HS-27A (cell line): ENCODE measurements around the gene MAPK1.
"Not testable (repeated sequence)": the region's sequence is repeated elsewhere in the genome, so short reads cannot be mapped to it uniquely, and the experiment has no call there.

Experiments
- DNase-seq: peaks from one replicate; pipeline ENCODE4 v3.0.0-alpha.2; 2012; ENCODE audit warnings: low read depth, missing footprints

Gene MAPK1

GRCh38 chr22:21725956-21726649 is 141.3 kb downstream of the MAPK1 start:
- DNase-seq = no peak

GRCh38 chr22:21724496-21724895 is 142.9 kb downstream of the MAPK1 start:
- not testable (repeated sequence) for DNase-seq

GRCh38 chr22:21721195-21721852 is 146.1 kb downstream of the MAPK1 start:
- not testable (repeated sequence) for DNase-seq

- not testable (repeated sequence) for DNase-seq
Measured at GRCh38 chr22:21720191-21720859, 147.1 kb downstream of the MAPK1 start.

GRCh38 chr22:21719024-21719423 is 148.4 kb downstream of the MAPK1 start:
- DNase-seq = no peak

- DNase-seq = no peak
Measured at GRCh38 chr22:21718499-21718898, 148.9 kb downstream of the MAPK1 start.

- DNase-seq = not testable (repeated sequence)
Measured at GRCh38 chr22:21716395-21717122, 150.9 kb downstream of the MAPK1 start.

- DNase-seq = no peak
Measured at GRCh38 chr22:21714786-21715185, 152.7 kb downstream of the MAPK1 start.

- DNase-seq = no peak
Measured at GRCh38 chr22:21714059-21714770, 153.2 kb downstream of the MAPK1 start.

GRCh38 chr22:21713428-21714058 is 153.9 kb downstream of the MAPK1 start:
- no peak for DNase-seq

- peak; percentile 57 for DNase-seq
Measured at GRCh38 chr22:21712751-21713427, 154.6 kb downstream of the MAPK1 start.

GRCh38 chr22:21711851-21712250 is 155.6 kb downstream of the MAPK1 start:
- DNase-seq = no peak

GRCh38 chr22:21710156-21710555 is 157.3 kb downstream of the MAPK1 start:
- no peak for DNase-seq

- DNase-seq = no peak
Measured at GRCh38 chr22:21709688-21710087, 157.8 kb downstream of the MAPK1 start.

- no peak for DNase-seq
Measured at GRCh38 chr22:21708960-21709359, 158.5 kb downstream of the MAPK1 start.

GRCh38 chr22:21707677-21708076 is 159.8 kb downstream of the MAPK1 start:
- no peak for DNase-seq
